Skin epidermis (tissue), 12 donors: ENCODE measurements around the gene CDH8.

Experiments used
- H3K27ac ChIP-seq, 21 experiments: fragments of 200-600 bp; sonication (generic) in 11 of 21; one replicate each; pipeline ENCODE4 v1.5.0; 2020; ENCODE audit warnings: mild to moderate bottlenecking in 3 of 21, inconsistent platforms in 2 of 21, moderate library complexity in 2 of 21
- H3K4me3 ChIP-seq, 7 experiments: fragments of 200-600 bp; sonication (generic) in 2 of 7; one replicate each; pipeline ENCODE4 v1.5.0; 2020; ENCODE audit warnings: inconsistent platforms in 2 of 7, mild to moderate bottlenecking in 2 of 7, moderate library complexity in 1 of 7

The CDH8 gene

GRCh38 chr16:61879306-61879705 is 156.9 kb downstream of the CDH8 start:
- Histone ChIP-seq H3K4me3 (no peak overlapping the region), H3K27ac (no peak overlapping the region)

GRCh38 chr16:61877436-61877835 is 158.8 kb downstream of the CDH8 start:
- no peak overlapping the region for H3K27ac ChIP-seq
- H3K4me3 ChIP-seq: no peak overlapping the region

GRCh38 chr16:61872778-61873119 is 163.5 kb downstream of the CDH8 start:
- Histone ChIP-seq H3K27ac (no peak overlapping the region), H3K4me3 (no peak overlapping the region)

- Histone ChIP-seq H3K27ac (no peak overlapping the region), H3K4me3 (no peak overlapping the region)
Observed at GRCh38 chr16:61871837-61872777, 164.1 kb downstream of the CDH8 start.

- H3K4me3 ChIP-seq: no peak overlapping the region
- no peak overlapping the region for H3K27ac ChIP-seq
Observed at GRCh38 chr16:61862221-61863155, 173.8 kb downstream of the CDH8 start.

DNA sequence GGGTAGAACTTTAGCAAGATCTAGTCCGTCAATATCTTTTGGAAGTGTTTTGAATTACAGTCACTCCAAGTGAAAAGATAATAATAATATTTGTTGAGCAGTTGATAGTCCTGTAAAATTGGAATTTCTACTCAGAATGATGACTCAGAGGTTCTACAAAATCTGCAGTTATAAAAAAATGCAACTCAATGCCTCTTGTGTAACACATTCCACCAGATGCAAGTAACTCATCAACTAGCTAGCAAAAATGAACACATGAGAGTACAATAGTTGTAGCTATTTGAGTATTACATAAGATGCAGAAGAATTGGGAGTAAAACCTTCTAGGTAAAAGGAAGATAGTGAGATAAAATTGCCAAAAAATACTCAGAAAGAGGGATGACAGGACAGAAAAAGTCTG is 177.2 kb downstream of the CDH8 start:
- H3K4me3 ChIP-seq: no peak overlapping the region
- no peak overlapping the region for H3K27ac ChIP-seq

DNA sequence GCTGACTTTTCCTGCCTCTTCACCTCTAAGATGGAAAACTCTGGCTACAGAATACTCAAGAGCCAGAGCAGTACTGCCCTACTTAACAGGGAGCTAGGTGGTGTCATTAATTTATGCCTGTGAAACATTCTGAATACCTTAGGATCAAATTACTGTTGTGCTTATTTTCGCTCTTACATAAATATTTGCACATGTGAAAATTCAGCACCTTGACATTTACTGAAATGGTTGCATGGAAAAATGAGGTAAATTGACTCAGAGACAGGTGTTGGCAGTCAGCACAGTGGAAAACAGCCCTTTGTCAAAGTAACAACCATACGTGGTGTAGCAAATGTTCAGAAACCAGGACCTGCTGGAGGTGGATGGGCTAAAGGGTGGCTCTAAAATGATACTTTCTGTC is 193.6 kb downstream of the CDH8 start:
- no peak overlapping the region for H3K27ac ChIP-seq
- no peak overlapping the region for H3K4me3 ChIP-seq

- Histone ChIP-seq H3K27ac (no peak overlapping the region), H3K4me3 (no peak overlapping the region)
Observed at GRCh38 chr16:61836804-61837393, 199.3 kb downstream of the CDH8 start.

GRCh38 chr16:61834082-61834481 is 202.2 kb downstream of the CDH8 start:
- no peak overlapping the region for H3K27ac ChIP-seq
- H3K4me3 ChIP-seq: no peak overlapping the region

DNA sequence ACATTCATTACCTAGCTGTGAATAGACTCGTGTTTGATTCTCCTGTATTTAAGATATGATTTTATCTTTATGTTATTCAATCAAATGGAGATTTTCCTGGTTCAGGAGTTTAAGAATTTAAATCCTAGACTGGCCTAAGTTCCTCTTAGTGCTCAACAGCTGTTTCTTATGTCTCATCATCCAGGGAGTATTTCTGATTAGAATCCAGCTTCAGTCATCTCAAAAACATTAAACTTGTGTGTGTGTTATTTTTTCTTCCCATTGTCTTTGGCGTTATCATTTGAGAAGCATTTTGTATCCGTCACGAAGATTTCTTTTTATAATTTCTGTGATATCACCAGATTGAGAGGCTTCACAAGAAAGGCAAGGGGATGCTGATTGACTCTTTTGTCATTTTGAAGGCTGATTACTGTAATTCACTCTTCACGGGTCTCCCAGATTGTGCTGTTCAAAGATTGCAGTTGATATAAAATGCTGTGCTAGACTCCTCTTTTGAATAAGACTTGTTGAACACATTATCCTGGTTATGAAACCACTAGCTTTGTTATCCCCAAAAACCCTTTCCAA is 204.8 kb downstream of the CDH8 start:
- Histone ChIP-seq H3K4me3 (no peak overlapping the region), H3K27ac (no peak overlapping the region)

DNA sequence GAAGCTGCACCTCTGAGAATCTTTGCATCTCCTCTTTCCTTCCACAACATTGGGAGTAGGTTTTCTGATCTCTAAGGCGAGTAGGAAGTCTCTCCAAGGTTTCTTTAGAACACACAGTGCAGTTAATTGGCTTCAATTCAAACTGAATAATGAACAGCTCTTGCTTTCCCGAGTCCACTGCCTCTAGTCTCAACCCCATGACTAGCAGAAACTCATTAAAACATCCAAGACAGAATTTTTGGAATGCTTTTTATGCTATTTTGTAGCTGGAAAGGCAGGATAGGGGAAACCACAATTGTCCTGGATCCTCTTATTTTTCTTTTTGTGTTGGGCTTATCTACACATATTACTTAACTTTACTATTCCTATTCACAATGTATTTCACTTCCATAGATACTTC is 206.6 kb downstream of the CDH8 start:
- no peak overlapping the region for H3K27ac ChIP-seq
- H3K4me3 ChIP-seq: no peak overlapping the region

DNA sequence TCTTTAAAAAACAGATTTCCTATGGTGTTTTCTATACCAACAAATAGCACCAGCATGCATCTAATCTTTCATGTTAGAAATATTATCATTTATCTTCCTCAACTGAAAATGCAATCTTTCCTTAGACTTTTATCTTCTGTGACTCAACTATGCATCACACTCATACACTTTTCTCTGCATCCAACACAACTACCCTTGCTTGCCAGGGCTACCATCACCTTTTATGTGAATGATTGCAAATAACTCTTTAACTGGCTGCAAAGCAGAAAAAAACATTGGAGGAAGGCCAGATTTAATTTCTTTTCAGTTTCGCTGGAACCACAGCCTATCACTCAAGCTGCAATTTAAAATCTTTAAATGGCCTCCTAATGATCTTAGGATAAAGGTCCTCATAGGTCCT is 212.9 kb downstream of the CDH8 start:
- Histone ChIP-seq H3K27ac (no peak overlapping the region), H3K4me3 (no peak overlapping the region)

GRCh38 chr16:61820820-61821219 is 215.4 kb downstream of the CDH8 start:
- H3K27ac ChIP-seq: no peak overlapping the region

GRCh38 chr16:61820398-61820797 is 215.8 kb downstream of the CDH8 start:
- no peak overlapping the region for H3K4me3 ChIP-seq
- H3K27ac ChIP-seq: no peak overlapping the region

More at GRCh38 chr16:61820820-61821219, 215.4 kb downstream of the CDH8 start:
- no peak overlapping the region for H3K4me3 ChIP-seq

DNA sequence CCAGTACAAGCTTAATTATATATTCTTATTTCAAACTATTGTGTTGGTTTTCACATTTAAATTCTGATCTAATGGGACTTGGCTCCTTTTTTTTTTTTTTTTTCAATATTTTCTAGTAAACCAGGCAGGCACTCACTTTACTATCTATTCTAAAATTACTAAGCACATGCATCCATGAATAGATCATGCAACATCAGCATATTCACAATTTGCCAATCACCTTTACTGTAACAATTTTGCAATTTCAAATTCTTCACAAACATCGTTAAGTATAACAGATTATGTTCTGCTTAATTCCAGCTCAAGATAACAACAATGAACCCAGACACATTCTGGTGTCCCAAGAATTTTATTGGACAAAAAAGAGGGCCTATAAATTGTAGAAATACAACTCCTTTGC is 217.4 kb downstream of the CDH8 start:
- Histone ChIP-seq H3K4me3 (no peak overlapping the region), H3K27ac (no peak overlapping the region)

DNA sequence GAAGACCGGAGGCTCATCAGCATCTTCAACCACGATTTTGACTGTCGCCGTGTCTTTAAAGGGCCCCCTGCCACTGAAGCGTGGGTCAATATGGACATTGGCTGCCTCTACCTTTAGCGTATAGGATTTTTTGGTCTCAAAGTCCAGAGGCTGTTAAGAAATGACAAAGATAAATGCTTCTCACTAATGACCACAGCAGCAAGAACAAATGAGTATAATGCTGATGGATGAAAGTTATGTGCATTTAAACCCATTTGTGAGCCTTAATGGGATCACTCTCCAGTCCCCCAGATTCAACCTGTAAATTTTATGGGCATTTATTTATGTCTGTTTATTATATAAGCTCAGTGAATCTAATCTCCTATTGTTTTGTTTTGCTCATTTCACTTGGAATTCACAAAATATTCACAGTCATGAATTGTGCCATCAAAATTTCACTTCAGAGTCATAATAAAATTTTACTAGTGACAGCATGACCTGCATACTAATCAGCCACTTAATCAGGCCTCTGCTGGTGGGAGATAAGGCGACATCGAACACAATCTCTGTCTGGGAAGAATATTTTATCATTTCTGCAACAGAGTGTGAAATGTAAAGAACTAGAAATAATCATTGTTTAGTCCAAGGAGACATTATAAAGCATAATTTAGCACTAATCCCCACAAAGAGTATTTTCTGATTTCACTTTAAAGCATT is 218.5 kb downstream of the CDH8 start:
- no peak overlapping the region for H3K27ac ChIP-seq

DNA sequence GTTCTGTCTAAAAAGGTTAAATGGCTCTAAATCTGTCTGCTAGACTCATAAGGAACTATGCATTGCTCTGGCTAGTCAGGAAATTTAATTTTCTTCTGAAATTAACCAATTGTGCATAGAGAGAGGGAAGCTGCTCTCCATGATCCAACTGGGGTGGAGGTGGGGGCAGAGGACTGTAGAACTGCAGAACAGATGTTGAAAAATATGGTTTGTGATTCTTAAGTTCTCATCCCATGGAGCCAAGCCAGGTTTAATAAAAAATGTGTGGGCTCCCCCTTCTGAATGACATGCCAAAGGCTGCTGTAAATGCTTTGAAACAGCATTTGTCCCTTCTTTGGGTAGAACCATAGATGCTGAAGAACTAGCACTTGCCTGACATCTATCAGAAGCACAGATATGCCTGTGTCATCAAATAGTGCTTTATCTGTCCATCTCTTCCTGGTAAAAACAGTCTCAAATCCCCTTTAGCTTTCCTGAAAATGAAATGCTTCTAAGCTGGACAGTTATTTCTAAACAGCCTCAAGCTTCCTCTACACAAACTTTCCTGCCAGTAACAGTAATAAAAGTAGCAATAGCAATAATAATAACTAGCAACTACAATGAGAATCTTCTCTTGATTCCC is 221.4 kb downstream of the CDH8 start:
- Histone ChIP-seq H3K4me3 (no peak overlapping the region), H3K27ac (no peak overlapping the region)

More for the DNA sequence above, 218.5 kb downstream of the CDH8 start:
- no peak overlapping the region for H3K4me3 ChIP-seq

DNA sequence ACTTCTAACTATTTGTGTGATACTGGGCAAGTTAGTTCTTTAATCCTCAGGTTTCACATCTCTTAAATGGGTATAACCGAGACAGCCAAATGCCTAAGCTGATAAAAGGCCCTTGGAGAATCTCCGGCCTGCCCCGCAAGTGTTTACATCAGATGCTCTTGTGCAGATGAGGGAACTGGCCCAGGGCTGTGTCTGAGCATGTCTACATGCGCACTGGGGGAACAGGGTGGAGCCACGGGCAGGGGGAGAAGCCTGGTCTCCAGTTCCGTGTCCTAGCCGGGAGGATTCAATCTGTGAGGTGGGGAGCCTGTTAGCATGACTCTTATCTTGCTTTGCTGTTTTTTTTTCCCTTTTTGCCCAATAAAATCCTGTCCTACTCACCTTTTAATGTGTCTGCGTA is 222.9 kb downstream of the CDH8 start:
- Histone ChIP-seq H3K27ac (no peak overlapping the region), H3K4me3 (no peak overlapping the region)

DNA sequence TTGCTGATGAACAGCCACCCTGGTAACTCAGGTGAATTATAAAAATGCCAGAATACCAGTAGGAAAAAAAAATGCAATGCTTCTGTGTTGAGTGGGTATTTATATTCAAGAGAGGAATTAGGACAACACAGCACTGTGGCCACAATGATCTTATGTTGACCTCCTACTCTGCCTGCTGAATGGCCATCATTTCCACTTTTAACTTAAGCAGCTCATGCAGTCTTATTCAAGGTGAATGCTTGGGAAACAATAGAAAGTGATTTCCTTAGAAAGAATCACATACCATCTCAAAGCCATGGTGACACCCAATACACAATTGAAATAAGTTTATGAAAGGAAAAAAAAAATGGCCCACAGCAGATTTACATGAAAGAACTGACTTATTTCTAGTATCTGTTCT is 224.0 kb downstream of the CDH8 start:
- Histone ChIP-seq H3K27ac (no peak overlapping the region), H3K4me3 (no peak overlapping the region)
